ENCODE data around the gene APLN.

DNA sequence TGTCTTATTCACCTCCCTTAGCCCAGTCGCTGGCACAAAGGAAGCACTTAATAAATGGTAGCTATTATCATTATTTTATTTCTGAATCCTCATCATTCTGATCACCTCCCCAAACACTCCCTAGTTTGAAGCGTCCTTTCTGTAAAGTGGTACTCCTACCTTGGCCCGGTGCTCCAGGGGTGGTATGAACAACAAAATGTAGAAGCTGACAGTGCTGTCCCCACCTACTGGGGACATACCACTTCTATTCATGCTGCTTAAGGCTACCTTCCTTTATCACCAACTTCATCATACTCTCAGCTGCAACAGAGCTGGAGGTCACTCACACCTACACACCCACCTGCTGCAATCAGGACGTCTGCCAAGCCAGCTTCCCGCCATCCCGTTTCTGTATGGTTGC lies 40.8 kb upstream of the APLN start:
- no peak for TF ChIP-seq GATA3 (IDR thresholded peaks at IDR 0.05; ENCODE audit: low read depth, low read length)
- no peak for TF ChIP-seq GATA2 (IDR thresholded peaks at IDR 0.05; ENCODE audit: low read depth, low read length)

Measured in SH-SY5Y (cell line).